ENCODE measurements around the gene PFDN5.

PFDN5 gene

DNA sequence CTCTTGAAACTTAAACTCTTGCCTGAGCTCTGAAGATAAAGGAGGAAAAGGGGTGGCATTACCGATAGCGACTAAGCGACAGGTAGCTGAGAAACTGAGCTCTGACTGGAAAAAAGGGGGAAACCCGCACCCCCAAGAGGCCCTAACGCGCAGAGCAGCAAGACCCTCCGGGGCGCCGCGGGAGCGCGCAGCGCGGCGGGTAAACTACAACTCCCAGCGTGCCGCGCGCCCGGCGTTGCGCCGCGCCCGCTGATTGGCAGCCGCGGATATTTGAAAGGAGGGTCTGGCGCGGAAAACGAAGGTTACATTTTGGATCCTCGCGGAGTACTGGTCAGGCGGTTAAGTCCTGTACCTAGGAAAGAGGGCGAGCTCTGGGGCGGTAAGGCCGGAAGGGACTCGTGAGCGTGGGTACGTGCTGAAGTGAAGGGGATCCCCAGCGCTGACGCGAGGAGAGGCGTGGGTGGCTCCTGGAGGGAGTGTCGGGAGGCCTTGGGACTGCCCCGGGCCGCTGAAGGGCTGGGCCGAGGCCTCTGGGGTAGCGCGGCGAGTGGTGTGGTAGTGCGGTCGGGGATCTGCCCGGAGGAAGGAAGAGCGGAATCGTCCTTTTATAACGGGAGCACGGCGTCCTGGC, 27.2 kb upstream of the PFDN5 start, which contains the start of gene ESPL1:
Gene ESPL1 (plus strand): TSS at position 301 of the 631 bp plus-strand sequence. CDS start 468 bp downstream, outside the sequence.
- peak; percentile 94 for DNase-seq (ENCODE audit: low read depth)
- TF ChIP-seq, protein P1, sequence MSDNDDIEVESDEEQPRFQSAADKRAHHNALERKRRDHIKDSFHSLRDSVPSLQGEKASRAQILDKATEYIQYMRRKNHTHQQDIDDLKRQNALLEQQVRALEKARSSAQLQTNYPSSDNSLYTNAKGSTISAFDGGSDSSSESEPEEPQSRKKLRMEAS (IDR thresholded peaks at IDR 0.05; ENCODE audit: low read depth, low read length) = peak; percentile 53
- TF ChIP-seq, protein P2, sequence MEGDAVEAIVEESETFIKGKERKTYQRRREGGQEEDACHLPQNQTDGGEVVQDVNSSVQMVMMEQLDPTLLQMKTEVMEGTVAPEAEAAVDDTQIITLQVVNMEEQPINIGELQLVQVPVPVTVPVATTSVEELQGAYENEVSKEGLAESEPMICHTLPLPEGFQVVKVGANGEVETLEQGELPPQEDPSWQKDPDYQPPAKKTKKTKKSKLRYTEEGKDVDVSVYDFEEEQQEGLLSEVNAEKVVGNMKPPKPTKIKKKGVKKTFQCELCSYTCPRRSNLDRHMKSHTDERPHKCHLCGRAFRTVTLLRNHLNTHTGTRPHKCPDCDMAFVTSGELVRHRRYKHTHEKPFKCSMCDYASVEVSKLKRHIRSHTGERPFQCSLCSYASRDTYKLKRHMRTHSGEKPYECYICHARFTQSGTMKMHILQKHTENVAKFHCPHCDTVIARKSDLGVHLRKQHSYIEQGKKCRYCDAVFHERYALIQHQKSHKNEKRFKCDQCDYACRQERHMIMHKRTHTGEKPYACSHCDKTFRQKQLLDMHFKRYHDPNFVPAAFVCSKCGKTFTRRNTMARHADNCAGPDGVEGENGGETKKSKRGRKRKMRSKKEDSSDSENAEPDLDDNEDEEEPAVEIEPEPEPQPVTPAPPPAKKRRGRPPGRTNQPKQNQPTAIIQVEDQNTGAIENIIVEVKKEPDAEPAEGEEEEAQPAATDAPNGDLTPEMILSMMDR (IDR thresholded peaks at IDR 0.05; ENCODE audit: low read depth, low read length) = peak; percentile 34
- TF ChIP-seq MYC (IDR thresholded peaks at IDR 0.05; ENCODE audit: low read depth, low read length) (peak; percentile 35; the same call in 1 of the 2 replicates), POLR2A (IDR thresholded peaks at IDR 0.05; ENCODE audit: extremely low read depth, insufficient read length) (peak; percentile 43)
- peak within 1 kb of the TSS; percentile 75 for H3K4me3 ChIP-seq (ENCODE audit: low read depth, low read length)

DNA sequence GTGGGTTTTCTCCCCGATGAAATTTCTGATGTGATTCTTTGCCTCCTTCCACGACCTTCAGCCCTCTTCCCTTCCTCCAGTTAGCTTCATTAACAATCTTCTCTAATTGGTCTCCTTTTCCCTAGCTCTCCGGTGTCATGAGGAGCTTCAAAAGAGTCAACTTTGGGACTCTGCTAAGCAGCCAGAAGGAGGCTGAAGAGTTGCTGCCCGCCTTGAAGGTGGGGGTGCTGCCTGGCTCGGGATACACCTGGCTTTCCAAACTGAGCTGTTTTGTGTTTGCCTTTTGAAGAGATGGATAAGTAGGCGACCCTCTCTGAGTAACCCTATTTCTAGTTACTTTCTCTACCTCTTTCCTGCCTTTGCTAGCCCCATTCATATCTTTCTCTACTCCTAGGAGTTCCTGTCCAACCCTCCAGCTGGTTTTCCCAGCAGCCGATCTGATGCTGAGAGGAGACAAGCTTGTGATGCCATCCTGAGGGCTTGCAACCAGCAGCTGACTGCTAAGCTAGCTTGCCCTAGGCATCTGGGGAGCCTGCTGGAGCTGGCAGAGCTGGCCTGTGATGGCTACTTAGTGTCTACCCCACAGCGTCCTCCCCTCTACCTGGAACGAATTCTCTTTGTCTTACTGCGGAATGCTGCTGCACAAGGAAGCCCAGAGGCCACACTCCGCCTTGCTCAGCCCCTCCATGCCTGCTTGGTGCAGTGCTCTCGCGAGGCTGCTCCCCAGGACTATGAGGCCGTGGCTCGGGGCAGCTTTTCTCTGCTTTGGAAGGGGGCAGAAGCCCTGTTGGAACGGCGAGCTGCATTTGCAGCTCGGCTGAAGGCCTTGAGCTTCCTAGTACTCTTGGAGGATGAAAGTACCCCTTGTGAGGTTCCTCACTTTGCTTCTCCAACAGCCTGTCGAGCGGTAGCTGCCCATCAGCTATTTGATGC, 26.4 kb upstream of the PFDN5 start:
- TF ChIP-seq, protein P2 (IDR thresholded peaks at IDR 0.05; ENCODE audit: low read depth, low read length) = no peak
- TF ChIP-seq, protein P1 (IDR thresholded peaks at IDR 0.05; ENCODE audit: low read depth, low read length) = no peak
- TF ChIP-seq POLR2A (IDR thresholded peaks at IDR 0.05; ENCODE audit: extremely low read depth, insufficient read length) = no peak
- TF ChIP-seq MYC (IDR thresholded peaks at IDR 0.05; ENCODE audit: low read depth, low read length) = no peak
- DNase-seq (ENCODE audit: low read depth) = no peak
- H3K4me3 ChIP-seq (ENCODE audit: low read depth, low read length) = peak overlapping the region; percentile 75

DNA sequence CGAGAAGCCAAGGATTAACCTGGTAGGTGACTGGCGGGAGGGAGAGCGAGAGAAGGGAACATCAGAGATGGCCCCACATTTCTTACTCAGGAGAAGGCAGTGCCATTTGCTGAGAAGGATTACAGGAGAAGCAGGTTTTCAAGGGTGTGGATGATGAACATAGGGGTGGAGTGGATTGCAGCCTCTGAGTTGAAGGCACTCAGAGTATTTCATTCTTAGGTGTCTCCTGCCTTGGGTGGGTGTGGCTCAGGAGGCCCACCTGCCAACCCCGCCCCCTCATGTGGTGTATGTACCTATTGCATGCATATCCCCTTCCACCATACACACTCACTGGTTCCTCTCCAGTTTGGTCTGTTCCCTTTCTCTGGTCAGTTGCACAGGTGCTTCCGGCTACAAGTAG, 20.9 kb upstream of the PFDN5 start:
- TF ChIP-seq POLR2A (IDR thresholded peaks at IDR 0.05; ENCODE audit: extremely low read depth, insufficient read length) (no peak), MYC (IDR thresholded peaks at IDR 0.05; ENCODE audit: low read depth, low read length) (no peak)
- TF ChIP-seq, protein P1 (IDR thresholded peaks at IDR 0.05; ENCODE audit: low read depth, low read length) = no peak
- TF ChIP-seq, protein P2 (IDR thresholded peaks at IDR 0.05; ENCODE audit: low read depth, low read length) = no peak
- no peak overlapping the region for H3K4me3 ChIP-seq (ENCODE audit: low read depth, low read length)
- no peak for DNase-seq (ENCODE audit: low read depth)

DNA sequence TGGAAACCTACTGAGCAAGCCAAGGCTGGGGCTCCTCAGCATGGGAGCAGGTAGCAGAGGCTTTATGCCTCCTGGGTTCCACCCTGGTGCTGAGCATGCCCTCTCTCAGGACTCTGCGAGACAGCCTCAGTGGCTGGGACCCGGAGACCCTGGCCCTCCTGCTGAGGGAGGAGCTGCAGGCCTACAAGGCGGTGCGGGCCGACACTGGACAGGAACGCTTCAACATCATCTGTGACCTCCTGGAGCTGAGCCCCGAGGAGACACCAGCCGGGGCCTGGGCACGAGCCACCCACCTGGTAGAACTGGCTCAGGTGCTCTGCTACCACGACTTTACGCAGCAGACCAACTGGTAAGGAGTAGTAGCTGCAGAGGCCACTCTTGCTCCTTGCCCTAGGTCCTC, 18.8 kb upstream of the PFDN5 start:
- TF ChIP-seq, protein P1 (IDR thresholded peaks at IDR 0.05; ENCODE audit: low read depth, low read length) = no peak
- TF ChIP-seq MYC (IDR thresholded peaks at IDR 0.05; ENCODE audit: low read depth, low read length) (no peak), POLR2A (IDR thresholded peaks at IDR 0.05; ENCODE audit: extremely low read depth, insufficient read length) (no peak)
- TF ChIP-seq, protein P2 (IDR thresholded peaks at IDR 0.05; ENCODE audit: low read depth, low read length) = no peak
- no peak overlapping the region for H3K4me3 ChIP-seq (ENCODE audit: low read depth, low read length)
- no peak for DNase-seq (ENCODE audit: low read depth)

DNA sequence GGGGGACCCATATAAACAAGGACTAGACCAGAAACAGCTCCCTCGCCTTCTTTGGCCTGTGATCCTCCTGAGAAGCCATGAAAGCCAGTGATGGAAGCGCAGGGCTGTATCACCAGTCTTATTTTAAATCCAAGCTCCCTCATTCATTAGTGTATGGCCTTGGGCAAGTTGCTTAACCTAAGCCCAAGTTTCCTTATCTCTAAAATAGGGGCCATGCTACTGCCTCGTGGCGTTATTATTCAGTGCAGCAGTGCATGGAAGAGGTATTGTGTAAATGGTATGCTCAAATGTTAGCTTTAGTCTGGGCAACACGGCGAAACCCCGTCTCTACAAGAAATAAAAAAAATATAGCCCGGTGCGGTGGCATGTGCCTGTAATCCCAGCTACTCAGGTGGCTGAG, 17.4 kb upstream of the PFDN5 start:
- no peak overlapping the region for H3K4me3 ChIP-seq (ENCODE audit: low read depth, low read length)
- no peak for DNase-seq (ENCODE audit: low read depth)
- TF ChIP-seq, protein P1 (IDR thresholded peaks at IDR 0.05; ENCODE audit: low read depth, low read length) = no peak
- no peak for TF ChIP-seq MYC (IDR thresholded peaks at IDR 0.05; ENCODE audit: low read depth, low read length)
- TF ChIP-seq, protein P2 (IDR thresholded peaks at IDR 0.05; ENCODE audit: low read depth, low read length) = no peak
- no peak for TF ChIP-seq POLR2A (IDR thresholded peaks at IDR 0.05; ENCODE audit: extremely low read depth, insufficient read length)
